HG02588 (cell line): ENCODE measurements around the gene HMG20B.
"Not testable (repeated sequence)": the region's sequence is repeated elsewhere in the genome, so short reads cannot be mapped to it uniquely, and the experiment has no call there.

Experiments used
- ATAC-seq: cut with Tn5 transposase; IDR thresholded peaks from one replicate; pipeline ENCODE4 v1.9.1; 2021; ENCODE audit warnings: mild to moderate bottlenecking, moderate library complexity; ENCODE audit not compliant: unreplicated experiment

The HMG20B gene

GRCh38 chr19:3580156-3580934 is 7.6 kb downstream of the HMG20B start:
- ATAC-seq, result no peak

GRCh38 chr19:3581792-3582191 is 9.0 kb downstream of the HMG20B start:
- not testable (repeated sequence) for ATAC-seq

GRCh38 chr19:3584036-3584802 is 11.5 kb downstream of the HMG20B start:
- ATAC-seq, result not testable (repeated sequence)

GRCh38 chr19:3585301-3586126 is 12.8 kb downstream of the HMG20B start, which contains the start of gene GIPC3:
Gene GIPC3, plus strand, starts transcription at chr19:3585478. Its CDS starts 120 bp downstream, at chr19:3585598.
- ATAC-seq, result no peak

- no peak for ATAC-seq
Measured at GRCh38 chr19:3586127-3586626, 13.4 kb downstream of the HMG20B start.

- ATAC-seq, result no peak
Measured at GRCh38 chr19:3586707-3587346, 14.1 kb downstream of the HMG20B start.

GRCh38 chr19:3589439-3589838 is 16.7 kb downstream of the HMG20B start:
- ATAC-seq, result no peak

GRCh38 chr19:3589949-3590348 is 17.2 kb downstream of the HMG20B start:
- ATAC-seq, result no peak

GRCh38 chr19:3590991-3591659 is 18.4 kb downstream of the HMG20B start:
- ATAC-seq, result no peak

GRCh38 chr19:3591876-3592613 is 19.3 kb downstream of the HMG20B start:
- ATAC-seq, result no peak

GRCh38 chr19:3593156-3593555 is 20.4 kb downstream of the HMG20B start:
- no peak for ATAC-seq

GRCh38 chr19:3595521-3596061 is 22.8 kb downstream of the HMG20B start:
- no peak for ATAC-seq

GRCh38 chr19:3599776-3600187 is 27.0 kb downstream of the HMG20B start:
- no peak for ATAC-seq

- no peak for ATAC-seq
Measured at GRCh38 chr19:3601021-3601420, 28.3 kb downstream of the HMG20B start.

GRCh38 chr19:3603121-3603811 is 30.5 kb downstream of the HMG20B start:
- no peak for ATAC-seq

GRCh38 chr19:3604227-3604986 is 31.7 kb downstream of the HMG20B start:
- ATAC-seq, result no peak

GRCh38 chr19:3604987-3605343 is 32.2 kb downstream of the HMG20B start:
- ATAC-seq, result no peak

GRCh38 chr19:3605361-3605760 is 32.6 kb downstream of the HMG20B start:
- ATAC-seq, result no peak
